Body of pancreas (tissue), 4 donors: Measurements from ENCODE around the gene MPL.

Experiments used
- POLR2A ChIP-seq, 3 donors: fragments of 450-650 bp; IDR thresholded peaks; one replicate each; pipeline ENCODE4 v1.6.1; 2016; ENCODE audit warnings: antibody characterized with exemption in 3 of 3, mild to moderate bottlenecking in 2 of 3
- TF ChIP-seq, protein P1 (sequence below), 7 experiments: fragments of 450-650 bp in 4 of 7; fragments of 200-600 bp in 3 of 7; sonication (generic) in 3 of 7; IDR thresholded peaks; one replicate each; pipeline ENCODE4 v1.5.1; 2016 to 2019; ENCODE audit warnings: antibody characterized with exemption in 7 of 7

DNA sequence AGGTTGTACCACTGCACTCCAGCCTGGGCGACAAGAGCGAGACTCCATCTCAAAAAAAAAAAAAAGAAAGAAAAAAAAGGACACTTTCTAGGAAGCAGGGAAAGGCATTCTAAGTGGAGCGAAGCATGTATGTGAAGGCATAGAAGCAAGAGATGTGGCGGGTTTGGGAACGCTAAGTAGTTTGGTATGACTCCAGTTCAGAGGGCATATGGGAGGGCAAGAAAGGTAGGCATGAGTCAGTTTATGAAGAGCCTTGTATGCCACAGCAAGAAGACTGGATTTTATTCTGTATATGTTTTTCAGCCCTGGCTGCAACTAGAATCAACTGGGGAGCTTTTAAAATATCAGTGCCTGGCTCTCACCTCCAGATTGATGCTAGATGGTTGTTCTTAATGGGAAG lies 34.6 kb downstream of the MPL start:
- TF ChIP-seq POLR2A (IDR thresholded peaks at IDR 0.05): no peak
- TF ChIP-seq, protein P1, sequence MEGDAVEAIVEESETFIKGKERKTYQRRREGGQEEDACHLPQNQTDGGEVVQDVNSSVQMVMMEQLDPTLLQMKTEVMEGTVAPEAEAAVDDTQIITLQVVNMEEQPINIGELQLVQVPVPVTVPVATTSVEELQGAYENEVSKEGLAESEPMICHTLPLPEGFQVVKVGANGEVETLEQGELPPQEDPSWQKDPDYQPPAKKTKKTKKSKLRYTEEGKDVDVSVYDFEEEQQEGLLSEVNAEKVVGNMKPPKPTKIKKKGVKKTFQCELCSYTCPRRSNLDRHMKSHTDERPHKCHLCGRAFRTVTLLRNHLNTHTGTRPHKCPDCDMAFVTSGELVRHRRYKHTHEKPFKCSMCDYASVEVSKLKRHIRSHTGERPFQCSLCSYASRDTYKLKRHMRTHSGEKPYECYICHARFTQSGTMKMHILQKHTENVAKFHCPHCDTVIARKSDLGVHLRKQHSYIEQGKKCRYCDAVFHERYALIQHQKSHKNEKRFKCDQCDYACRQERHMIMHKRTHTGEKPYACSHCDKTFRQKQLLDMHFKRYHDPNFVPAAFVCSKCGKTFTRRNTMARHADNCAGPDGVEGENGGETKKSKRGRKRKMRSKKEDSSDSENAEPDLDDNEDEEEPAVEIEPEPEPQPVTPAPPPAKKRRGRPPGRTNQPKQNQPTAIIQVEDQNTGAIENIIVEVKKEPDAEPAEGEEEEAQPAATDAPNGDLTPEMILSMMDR (IDR thresholded peaks at IDR 0.05): no peak
